K562 (cell line): ENCODE results near the gene ATP1A2. TPM values are rescaled to one million over a fixed set of nuclear protein-coding genes. Genes with fewer than 3 reads are reported as not detected.
A peak's percentile ranks its signal among the peaks of the same experiment; 100 is the strongest.

Experiments used
- ATAC-seq: fragments of 200-7000 bp; cut with Tn5 transposase; 3 replicates; pipeline ENCODE4 v1.9.1; 2020; ENCODE audit warnings: moderate library complexity
- BruUV-seq: library from RNA; stranded (reverse); fragments of 400-500 nt; replicated peaks from 2 replicates; lab custom pipeline; 2021; lab: Mats Ljungman, UMichigan
- CTCF ChIA-PET: fragments of 300-600 bp; formaldehyde crosslinking; extraction: SDS; loops from one replicate; lab custom pipeline; 2021; ENCODE audit warnings: low intra/inter-chr PET ratio; lab: Yijun Ruan, JAX
- POLR2A ChIA-PET: fragments of 300-600, 350-650 bp; sonication (Branson Sonifier 250); formaldehyde crosslinking; extraction: SDS; loops from one replicate; lab custom pipeline; 2021; ENCODE audit warnings: antibody characterized with exemption, inconsistent platforms; lab: Yijun Ruan, JAX
- DNase-seq, 4 experiments: peaks; one replicate each; pipeline versions ENCODE4 v3.0.0 to v3.0.0-alpha.2; 2011 to 2018; ENCODE audit warnings: low spot score in 3 of 4, mixed read lengths in 3 of 4; ENCODE audit errors: extremely low read depth in 1 of 4
- FAIRE-seq: peaks from 2 replicates; lab custom pipeline; 2011; peaks lifted over from hg19 to GRCh38; lab: Jason Lieb, UNC
- H2AFZ ChIP-seq: 2 replicates; pipeline ENCODE4 v1.6.0; 2011; ENCODE audit warnings: low read depth, low read length, control low read depth, inconsistent platforms
- H3K27ac ChIP-seq: fragments of 200-600 bp; 3 replicates; pipeline ENCODE4 v1.8.0; 2011; ENCODE audit warnings: low read depth, mild to moderate bottlenecking, control low read depth, inconsistent platforms, low read length, moderate library complexity, mixed read lengths; ENCODE audit errors: extremely low read depth
- H3K27me3 ChIP-seq, 2 experiments: fragments of 300-600 bp in 1 of 2; 2 replicates in 1 of 2; 3 replicates in 1 of 2; pipeline versions ENCODE4 v1.6.0 to v1.8.0; 2011; ENCODE audit warnings: inconsistent platforms in 2 of 2, low read length in 2 of 2, mild to moderate bottlenecking in 1 of 2, mixed read lengths in 1 of 2, moderate library complexity in 1 of 2; ENCODE audit not compliant: control insufficient read depth in 2 of 2, insufficient read depth in 2 of 2
- H3K36me3 ChIP-seq: fragments of 300-600 bp; 3 replicates; pipeline ENCODE4 v1.8.0; 2011; ENCODE audit warnings: mild to moderate bottlenecking, low read length, inconsistent platforms; ENCODE audit not compliant: control insufficient read depth, insufficient read depth
- H3K4me1 ChIP-seq, 2 experiments: fragments of 200-600 bp in 1 of 2; replicated peaks in 1 of 2; 2 replicates in 1 of 2; 3 replicates in 1 of 2; pipeline versions ENCODE4 v1.5.1 to v1.8.0; 2011; ENCODE audit warnings: inconsistent platforms in 2 of 2, low read length in 2 of 2, mild to moderate bottlenecking in 1 of 2, mixed read lengths in 1 of 2, moderate library complexity in 1 of 2; ENCODE audit not compliant: control insufficient read depth in 2 of 2, insufficient read depth in 2 of 2
- H3K4me2 ChIP-seq: 2 replicates; pipeline ENCODE4 v1.6.1; 2011; ENCODE audit warnings: low read length, control low read depth, inconsistent platforms, mixed read lengths; ENCODE audit not compliant: insufficient read depth
- H3K4me3 ChIP-seq: fragments of 200-600 bp; sonication (generic), shearing (Covaris generic); 2 replicates; pipeline ENCODE4 v1.5.1; 2016; ENCODE audit warnings: control low read depth, inconsistent platforms
- H3K79me2 ChIP-seq: fragments of 200-600 bp; 3 replicates; pipeline ENCODE4 v1.8.0; 2011; ENCODE audit warnings: low read length, inconsistent platforms; ENCODE audit not compliant: control insufficient read depth, insufficient read depth
- H3K9ac ChIP-seq, 2 experiments: 2 replicates each; pipeline versions ENCODE4 v1.6.0 to v1.6.1; 2011; ENCODE audit warnings: low read depth in 2 of 2, low read length in 2 of 2, control low read depth in 1 of 2, inconsistent platforms in 1 of 2, mild to moderate bottlenecking in 1 of 2, mixed read lengths in 1 of 2; ENCODE audit not compliant: insufficient read depth in 1 of 2
- H3K9me1 ChIP-seq: one replicate; pipeline ENCODE4 v1.6.0; 2011; ENCODE audit warnings: inconsistent platforms, mild to moderate bottlenecking, low read length, moderate library complexity; ENCODE audit not compliant: control insufficient read depth, insufficient read depth
- H3K9me3 ChIP-seq: replicated peaks from 2 replicates; pipeline ENCODE4 v1.5.1; 2011; ENCODE audit warnings: low read depth, low read length, inconsistent platforms; ENCODE audit not compliant: control insufficient read depth, insufficient read depth
- H4K20me1 ChIP-seq: replicated peaks from 2 replicates; pipeline ENCODE4 v1.6.1; 2011; ENCODE audit warnings: low read length, inconsistent platforms, mixed read lengths; ENCODE audit not compliant: control insufficient read depth, insufficient read depth
- NCOA2 ChIP-seq, 2 experiments: fragments of 450-650 bp; IDR thresholded peaks; 2 replicates each; pipeline ENCODE4 v1.6.1; 2018; ENCODE audit warnings: mild to moderate bottlenecking in 2 of 2, moderate library complexity in 1 of 2; ENCODE audit not compliant: partially characterized antibody in 2 of 2
- ZBTB33 ChIP-seq: sonication (generic); formaldehyde crosslinking; IDR thresholded peaks from 2 replicates; pipeline ENCODE4 v1.8.1; 2023; ENCODE audit warnings: mild to moderate bottlenecking, missing genetic modification reagents
- ZKSCAN3 ChIP-seq: fragments of 250-450 bp; sonication (Bioruptor Pico); IDR thresholded peaks from 2 replicates; pipeline ENCODE4 v1.4.0; 2020
- WGBS: fragments of 100-300 bp; shearing (Covaris generic); methylation state at CpG from one replicate; pipeline ENCODE4 v1.1.6; 2016; ENCODE audit warnings: low coverage, mixed read lengths; ENCODE audit not compliant: insufficient coverage; ENCODE audit errors: missing lambda C conversion rate; 5-methylcytosine and 5-hydroxymethylcytosine counted together
- in situ Hi-C: fragments of 300-500 bp; cut with MboI; formaldehyde crosslinking; loops from 4 replicates; pipeline ENCODE4 v1.15.0; 2018; ENCODE audit warnings: inconsistent platforms, mixed read lengths
- intact Hi-C: fragments of 100-400 bp; cut with micrococcal nuclease; formaldehyde crosslinking; loops from 2 replicates; pipeline ENCODE4 v1.14.2; 2022
- polyA plus RNA-seq, 8 experiments: library from polyadenylated mRNA; depleted of rRNA in 4 of 8; stranded (reverse) in 5 of 8; unstranded in 3 of 8; fragments of >200 nt; fragmentation: Nextera tagmentation in 2 of 8; fragmentation: Illumina TruSeq in 1 of 8; extraction: Ambion mirVana in 2 of 8; extraction: Trizol in 1 of 8; gene quantifications; 2 replicates each; pipeline versions ENCODE4 v1.2.1 to v1.2.3, GENCODE V29; 2011 to 2014; ENCODE audit warnings: inconsistent platforms in 1 of 8, missing spikeins in 1 of 8
- total RNA-seq, 7 experiments: library from RNA; depleted of rRNA in 6 of 7; stranded (reverse); fragments of >200 nt in 6 of 7; fragmentation: Illumina TruSeq in 2 of 7; extraction: Trizol in 2 of 7; gene quantifications; 2 replicates each; pipeline versions ENCODE4 v1.2.1 to v1.2.3, GENCODE V29; 2011 to 2021; ENCODE audit warnings: low replicate concordance in 1 of 7
- TF ChIP-seq, protein P1 (sequence below): sonication (generic); formaldehyde crosslinking; IDR thresholded peaks from 2 replicates; pipeline ENCODE4 v1.8.1; 2023; ENCODE audit warnings: mild to moderate bottlenecking, missing genetic modification reagents
- TF ChIP-seq, protein P2 (sequence below), 2 experiments: fragments of 200-800 bp in 1 of 2; sonication (Bioruptor generic) in 1 of 2; sonication (generic) in 1 of 2; formaldehyde crosslinking in 1 of 2; IDR thresholded peaks in 1 of 2; conservative IDR thresholded peaks in 1 of 2; 2 replicates each; pipeline versions ENCODE4 v1.5.0 to v1.6.1; 2016 to 2020; ENCODE audit warnings: missing compliant biosample characterization in 1 of 2, missing genetic modification characterization in 1 of 2, missing genetic modification reagents in 1 of 2
- TF ChIP-seq, protein P3 (sequence below): fragments of 450-650 bp; IDR thresholded peaks from 2 replicates; pipeline ENCODE4 v1.6.1; 2014; ENCODE audit warnings: low read depth, mild to moderate bottlenecking, moderate library complexity, borderline replicate concordance

ATP1A2 gene
- total and polyA plus RNA-seq, 9 of the 15 experiments (the other 6 are each of a cell fraction or from before 2014, with no cell fraction given): 0.04 to 0.11 (median 0.09) TPM; not detected in 6

DNA sequence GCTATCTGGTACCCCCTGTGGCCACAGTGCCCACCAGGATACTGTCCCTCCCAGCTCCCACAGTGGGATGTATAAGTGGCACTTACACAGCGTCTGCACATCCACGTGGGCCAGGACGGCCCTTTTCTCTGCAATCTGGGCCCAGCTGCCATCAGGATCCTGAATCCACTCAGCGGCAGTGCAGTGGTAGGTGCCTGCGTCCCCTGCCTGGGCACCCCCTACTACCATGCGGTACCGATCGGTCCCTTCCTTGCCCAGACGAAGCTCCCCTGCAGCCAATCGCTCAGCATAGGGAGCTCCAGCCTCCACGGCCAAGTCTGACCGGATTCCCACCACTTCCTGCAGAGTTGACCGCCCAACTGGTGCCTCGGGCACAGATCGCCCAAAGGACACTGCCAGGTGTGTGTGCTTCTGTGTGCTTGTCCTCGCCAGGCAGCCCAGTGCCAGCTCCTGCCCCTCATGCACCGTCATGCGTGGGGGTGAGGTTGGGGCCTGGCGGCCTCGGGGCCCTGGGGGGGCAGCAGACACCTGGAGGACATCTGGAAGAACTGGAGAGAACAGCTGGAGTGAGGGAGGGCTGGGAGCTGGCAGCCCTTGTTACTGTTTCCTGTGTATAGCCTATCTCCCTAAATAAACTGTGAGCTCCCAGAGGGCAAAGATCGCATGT lies 21.8 kb upstream of the ATP1A2 start:
- Histone ChIP-seq H3K27me3 (no peaks in the 10 kb centered on the region), H3K9ac (peak overlapping the region in 1 of 2 experiments; percentile 19; a peak in 1 of 4 replicates), H2AFZ (no peak overlapping the region), H4K20me1 (peaks cover 4% of the 10 kb centered on the region; the same call in 1 of the 2 replicates), H3K9me3 (no peaks in the 10 kb centered on the region), H3K27ac (no peak overlapping the region), H3K79me2 (no peaks in the 10 kb centered on the region), H3K4me3 (no peak overlapping the region), H3K4me2 (no peak overlapping the region), H3K36me3 (no peaks in the 10 kb centered on the region), H3K4me1 (peaks cover 0 to 33% of the 10 kb centered on the region in 2 experiments; a peak in 3 of 5 replicates), H3K9me1 (no peaks in the 10 kb centered on the region)
- TF ChIP-seq, protein P1, sequence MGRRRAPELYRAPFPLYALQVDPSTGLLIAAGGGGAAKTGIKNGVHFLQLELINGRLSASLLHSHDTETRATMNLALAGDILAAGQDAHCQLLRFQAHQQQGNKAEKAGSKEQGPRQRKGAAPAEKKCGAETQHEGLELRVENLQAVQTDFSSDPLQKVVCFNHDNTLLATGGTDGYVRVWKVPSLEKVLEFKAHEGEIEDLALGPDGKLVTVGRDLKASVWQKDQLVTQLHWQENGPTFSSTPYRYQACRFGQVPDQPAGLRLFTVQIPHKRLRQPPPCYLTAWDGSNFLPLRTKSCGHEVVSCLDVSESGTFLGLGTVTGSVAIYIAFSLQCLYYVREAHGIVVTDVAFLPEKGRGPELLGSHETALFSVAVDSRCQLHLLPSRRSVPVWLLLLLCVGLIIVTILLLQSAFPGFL (CRISPR knock-in tag): no peak
- TF ChIP-seq, protein P2, sequence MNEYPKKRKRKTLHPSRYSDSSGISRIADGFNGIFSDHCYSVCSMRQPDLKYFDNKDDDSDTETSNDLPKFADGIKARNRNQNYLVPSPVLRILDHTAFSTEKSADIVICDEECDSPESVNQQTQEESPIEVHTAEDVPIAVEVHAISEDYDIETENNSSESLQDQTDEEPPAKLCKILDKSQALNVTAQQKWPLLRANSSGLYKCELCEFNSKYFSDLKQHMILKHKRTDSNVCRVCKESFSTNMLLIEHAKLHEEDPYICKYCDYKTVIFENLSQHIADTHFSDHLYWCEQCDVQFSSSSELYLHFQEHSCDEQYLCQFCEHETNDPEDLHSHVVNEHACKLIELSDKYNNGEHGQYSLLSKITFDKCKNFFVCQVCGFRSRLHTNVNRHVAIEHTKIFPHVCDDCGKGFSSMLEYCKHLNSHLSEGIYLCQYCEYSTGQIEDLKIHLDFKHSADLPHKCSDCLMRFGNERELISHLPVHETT (CRISPR knock-in tag; conservative IDR thresholded peaks at IDR 0.05 in 1 of 2, IDR thresholded peaks at IDR 0.05 in 1 of 2): no peak
- TF ChIP-seq ZBTB33 (CRISPR knock-in tag) (no peak), ZKSCAN3 (no peak), NCOA2 (IDR thresholded peaks at IDR 0.05; ENCODE audit: partially characterized antibody in 2 of 2) (no peak)
- TF ChIP-seq, protein P3, sequence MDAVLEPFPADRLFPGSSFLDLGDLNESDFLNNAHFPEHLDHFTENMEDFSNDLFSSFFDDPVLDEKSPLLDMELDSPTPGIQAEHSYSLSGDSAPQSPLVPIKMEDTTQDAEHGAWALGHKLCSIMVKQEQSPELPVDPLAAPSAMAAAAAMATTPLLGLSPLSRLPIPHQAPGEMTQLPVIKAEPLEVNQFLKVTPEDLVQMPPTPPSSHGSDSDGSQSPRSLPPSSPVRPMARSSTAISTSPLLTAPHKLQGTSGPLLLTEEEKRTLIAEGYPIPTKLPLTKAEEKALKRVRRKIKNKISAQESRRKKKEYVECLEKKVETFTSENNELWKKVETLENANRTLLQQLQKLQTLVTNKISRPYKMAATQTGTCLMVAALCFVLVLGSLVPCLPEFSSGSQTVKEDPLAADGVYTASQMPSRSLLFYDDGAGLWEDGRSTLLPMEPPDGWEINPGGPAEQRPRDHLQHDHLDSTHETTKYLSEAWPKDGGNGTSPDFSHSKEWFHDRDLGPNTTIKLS: no peak
- intact Hi-C loops: no loop called here
- CTCF ChIA-PET: no interaction called here
- 60% methylated on average over 19 of the region's 21 CpGs for WGBS
- in situ Hi-C loops: no loop called here
- BruUV-seq: no TSS peak
- no peak for ATAC-seq
- POLR2A ChIA-PET: interaction anchor here (1.0 kb wide), 1 partner anchor 15 kb away, joined by 3 read pairs; no protein-coding TSS in a partner anchor
- FAIRE-seq: no peak
- DNase-seq: no peak
